Trophoblast cell (in vitro differentiated cells and primary cell): ENCODE data around the gene RTL1.

Experiments used
- DNase-seq, 2 donors: peaks; one replicate each; pipeline ENCODE4 v3.0.0-alpha.2; 2016
- H2AFZ ChIP-seq: 2 replicates; pipeline ENCODE4 v1.6.1; 2013; ENCODE audit warnings: low read length, moderate library complexity, mild to moderate bottlenecking; ENCODE audit not compliant: insufficient read depth, poor library complexity
- H2AK5ac ChIP-seq: 2 replicates; pipeline ENCODE4 v1.6.1; 2013; ENCODE audit warnings: mild to moderate bottlenecking, low read length
- H2BK120ac ChIP-seq: 2 replicates; pipeline ENCODE4 v1.6.1; 2013; ENCODE audit warnings: low read length, mild to moderate bottlenecking, moderate library complexity; ENCODE audit not compliant: insufficient read depth, poor library complexity
- H2BK12ac ChIP-seq: 2 replicates; pipeline ENCODE4 v1.6.1; 2013; ENCODE audit warnings: mild to moderate bottlenecking, low read length, moderate library complexity
- H2BK5ac ChIP-seq: 2 replicates; pipeline ENCODE4 v1.6.1; 2013; ENCODE audit warnings: low read length, low read depth, moderate library complexity, mild to moderate bottlenecking; ENCODE audit not compliant: poor library complexity
- H3K14ac ChIP-seq: 2 replicates; pipeline ENCODE4 v1.6.1; 2013; ENCODE audit warnings: mild to moderate bottlenecking, low read length
- H3K18ac ChIP-seq: 2 replicates; pipeline ENCODE4 v1.6.1; 2013; ENCODE audit warnings: mild to moderate bottlenecking, low read length
- H3K23ac ChIP-seq: 2 replicates; pipeline ENCODE4 v1.6.1; 2013; ENCODE audit warnings: low read length
- H3K27ac ChIP-seq: 2 replicates; pipeline ENCODE4 v1.5.1; 2013; ENCODE audit warnings: low read depth, mild to moderate bottlenecking, inconsistent platforms, low read length, moderate library complexity
- H3K27me3 ChIP-seq: 2 replicates; pipeline ENCODE4 v1.6.1; 2013; ENCODE audit warnings: inconsistent platforms, mild to moderate bottlenecking, low read length, moderate library complexity; ENCODE audit not compliant: insufficient read depth
- H3K36me3 ChIP-seq, 2 experiments: 1 replicate in 1 of 2; 2 replicates in 1 of 2; pipeline ENCODE4 v1.6.1; 2013; ENCODE audit warnings: low read length in 2 of 2, mild to moderate bottlenecking in 2 of 2, moderate library complexity in 1 of 2; ENCODE audit not compliant: insufficient read depth in 2 of 2, control insufficient read depth in 1 of 2
- H3K4ac ChIP-seq: 2 replicates; pipeline ENCODE4 v1.6.1; 2013; ENCODE audit warnings: low read depth, mild to moderate bottlenecking, low read length, moderate library complexity
- H3K4me1 ChIP-seq, 2 experiments: 1 replicate in 1 of 2; 2 replicates in 1 of 2; pipeline ENCODE4 v1.6.1; 2013; ENCODE audit warnings: low read length in 2 of 2, mild to moderate bottlenecking in 2 of 2, moderate library complexity in 1 of 2; ENCODE audit not compliant: insufficient read depth in 2 of 2, control insufficient read depth in 1 of 2
- H3K4me2 ChIP-seq: 2 replicates; pipeline ENCODE4 v1.6.1; 2013; ENCODE audit warnings: inconsistent platforms, mild to moderate bottlenecking, low read length, moderate library complexity
- H3K4me3 ChIP-seq: 2 replicates; pipeline ENCODE4 v1.5.1; 2013; ENCODE audit warnings: mild to moderate bottlenecking, low read depth, low read length, inconsistent platforms
- H3K79me1 ChIP-seq: one replicate; pipeline ENCODE4 v1.6.1; 2013; ENCODE audit warnings: low read length
- H3K79me2 ChIP-seq: 2 replicates; pipeline ENCODE4 v1.6.1; 2013; ENCODE audit warnings: low read length, mild to moderate bottlenecking; ENCODE audit not compliant: control insufficient read depth, insufficient read depth, poor library complexity
- H3K9ac ChIP-seq: 2 replicates; pipeline ENCODE4 v1.6.1; 2013; ENCODE audit warnings: mild to moderate bottlenecking, low read length
- H3K9me3 ChIP-seq: 2 replicates; pipeline ENCODE4 v1.6.1; 2013; ENCODE audit warnings: low read depth, mild to moderate bottlenecking, control low read depth, inconsistent platforms, low read length; ENCODE audit not compliant: insufficient read depth
- H4K12ac ChIP-seq: 2 replicates; pipeline ENCODE4 v1.6.1; 2013; ENCODE audit warnings: low read depth, mild to moderate bottlenecking, low read length, moderate library complexity
- H4K8ac ChIP-seq: 2 replicates; pipeline ENCODE4 v1.6.1; 2013; ENCODE audit warnings: low read depth, mild to moderate bottlenecking, low read length, moderate library complexity
- H4K91ac ChIP-seq: one replicate; pipeline ENCODE4 v1.6.1; 2013; ENCODE audit warnings: low read depth, mild to moderate bottlenecking, low read length, moderate library complexity
- WGBS: extraction: QIAGEN DNeasy Blood & Tissue Kit; methylation state at CpG from one replicate; pipeline ENCODE4 v1.1.7; 2013; ENCODE audit warnings: missing lambda C conversion rate; ENCODE audit not compliant: insufficient read length, insufficient coverage; ENCODE audit errors: extremely low coverage; 5-methylcytosine and 5-hydroxymethylcytosine counted together

RTL1 gene

GRCh38 chr14:100893228-100893601 lies 10.3 kb downstream of the RTL1 start:
- Histone ChIP-seq H4K8ac (no peak overlapping the region), H3K9ac (no peak overlapping the region), H2AFZ (no peak overlapping the region), H3K23ac (no peak overlapping the region), H3K4me1 (no peaks in the 10 kb centered on the region), H3K14ac (no peak overlapping the region), H3K79me1 (no peaks in the 10 kb centered on the region), H4K91ac (no peak overlapping the region), H3K27ac (no peak overlapping the region), H2BK5ac (no peak overlapping the region), H3K9me3 (no peaks in the 10 kb centered on the region), H3K4ac (no peak overlapping the region), H4K12ac (no peak overlapping the region), H3K18ac (no peak overlapping the region), H2AK5ac (no peak overlapping the region), H2BK120ac (no peak overlapping the region), H3K4me3 (no peak overlapping the region), H3K27me3 (no peaks in the 10 kb centered on the region), H3K79me2 (no peaks in the 10 kb centered on the region), H3K36me3 (no peaks in the 10 kb centered on the region), H3K4me2 (no peak overlapping the region), H2BK12ac (no peak overlapping the region)
- DNase-seq = no peak
- no CpG with 5 or more reads among the region's 8 CpGs for WGBS

GRCh38 chr14:100892496-100893227 lies 10.9 kb downstream of the RTL1 start:
- no CpG with 5 or more reads among the region's 17 CpGs for WGBS
- Histone ChIP-seq H3K9me3 (no peaks in the 10 kb centered on the region), H2AK5ac (no peak overlapping the region), H3K27me3 (no peaks in the 10 kb centered on the region), H2BK120ac (no peak overlapping the region), H3K9ac (no peak overlapping the region), H3K4me2 (no peak overlapping the region), H3K18ac (no peak overlapping the region), H3K27ac (no peak overlapping the region), H3K36me3 (no peaks in the 10 kb centered on the region), H3K79me1 (no peaks in the 10 kb centered on the region), H3K79me2 (no peaks in the 10 kb centered on the region), H4K12ac (no peak overlapping the region), H3K4ac (no peak overlapping the region), H3K4me1 (no peaks in the 10 kb centered on the region), H3K14ac (no peak overlapping the region), H2BK12ac (no peak overlapping the region), H3K23ac (no peak overlapping the region), H2AFZ (no peak overlapping the region), H2BK5ac (no peak overlapping the region), H3K4me3 (no peak overlapping the region), H4K91ac (no peak overlapping the region), H4K8ac (no peak overlapping the region)
- no peak for DNase-seq

GRCh38 chr14:100891501-100892445 lies 11.7 kb downstream of the RTL1 start:
- Histone ChIP-seq H2AK5ac (no peak overlapping the region), H3K79me1 (no peaks in the 10 kb centered on the region)

GRCh38 chr14:100891051-100891450 lies 12.5 kb downstream of the RTL1 start:
- no peak overlapping the region for H4K12ac ChIP-seq
- no peak overlapping the region for H3K27ac ChIP-seq
- no peak overlapping the region for H3K14ac ChIP-seq
- H3K4me1 ChIP-seq = no peaks in the 10 kb centered on the region
- no peak for DNase-seq
- H3K9ac ChIP-seq = no peak overlapping the region
- H2AFZ ChIP-seq = no peak overlapping the region
- no peaks in the 10 kb centered on the region for H3K9me3 ChIP-seq
- H2BK120ac ChIP-seq = no peak overlapping the region
- no peaks in the 10 kb centered on the region for H3K36me3 ChIP-seq
- no peak overlapping the region for H2AK5ac ChIP-seq
- H2BK5ac ChIP-seq = no peak overlapping the region
- H3K18ac ChIP-seq = no peak overlapping the region
- no peak overlapping the region for H3K23ac ChIP-seq
- no peaks in the 10 kb centered on the region for H3K27me3 ChIP-seq
- H2BK12ac ChIP-seq = no peak overlapping the region
- no peaks in the 10 kb centered on the region for H3K79me2 ChIP-seq
- H4K91ac ChIP-seq = no peak overlapping the region
- H3K4me3 ChIP-seq = no peak overlapping the region
- no peaks in the 10 kb centered on the region for H3K79me1 ChIP-seq
- H3K4me2 ChIP-seq = no peak overlapping the region
- WGBS = no CpG with 5 or more reads among the region's 10 CpGs
- no peak overlapping the region for H3K4ac ChIP-seq
- H4K8ac ChIP-seq = no peak overlapping the region

More at GRCh38 chr14:100891501-100892445, 11.7 kb downstream of the RTL1 start:
- H3K9ac ChIP-seq = no peak overlapping the region
- no peak overlapping the region for H3K27ac ChIP-seq
- no peaks in the 10 kb centered on the region for H3K79me2 ChIP-seq
- no peak overlapping the region for H2BK12ac ChIP-seq
- H3K23ac ChIP-seq = no peak overlapping the region
- H3K4ac ChIP-seq = no peak overlapping the region
- no peak overlapping the region for H3K4me2 ChIP-seq
- H3K27me3 ChIP-seq = no peaks in the 10 kb centered on the region
- H3K4me1 ChIP-seq = no peaks in the 10 kb centered on the region
- no peak overlapping the region for H2BK5ac ChIP-seq
- H2BK120ac ChIP-seq = no peak overlapping the region
- WGBS = no CpG with 5 or more reads among the region's 13 CpGs
- no peak overlapping the region for H2AFZ ChIP-seq
- H3K18ac ChIP-seq = no peak overlapping the region
- H4K8ac ChIP-seq = no peak overlapping the region
- H3K4me3 ChIP-seq = no peak overlapping the region
- H4K91ac ChIP-seq = no peak overlapping the region
- no peaks in the 10 kb centered on the region for H3K9me3 ChIP-seq
- H4K12ac ChIP-seq = no peak overlapping the region
- no peaks in the 10 kb centered on the region for H3K36me3 ChIP-seq
- H3K14ac ChIP-seq = no peak overlapping the region
- no peak for DNase-seq
